ENCODE data around the gene KRT26. TPM values are rescaled to one million over a fixed set of nuclear protein-coding genes. Genes with fewer than 3 reads are reported as not detected.

The KRT26 gene
- total and polyA plus RNA-seq, 2 of the 13 experiments (the other 11 are each of a cell fraction or from before 2014, with no cell fraction given): not detected

DNA sequence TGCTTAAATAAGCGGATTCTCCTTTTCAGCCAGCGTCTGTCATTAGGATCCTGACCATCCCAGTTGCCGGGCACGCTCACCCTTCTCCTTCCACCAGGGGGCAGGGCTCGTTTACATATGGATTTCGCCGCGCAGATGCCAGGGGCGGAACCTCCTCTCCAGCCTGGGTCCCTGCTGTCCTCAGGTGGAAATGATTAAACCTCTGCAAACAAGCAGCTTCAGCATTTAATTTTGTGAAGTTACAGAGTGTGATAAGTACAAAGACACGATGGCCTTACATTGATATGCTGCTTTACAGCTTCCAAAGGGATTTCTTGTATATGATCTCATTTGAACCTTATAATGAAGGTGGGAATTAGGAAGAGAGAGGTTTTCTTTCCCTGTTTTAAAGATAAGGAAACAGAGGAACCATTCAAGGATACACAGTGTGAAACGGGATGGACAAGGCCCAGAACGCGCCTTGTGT is 31.6 kb upstream of the KRT26 start (continued):
- TF ChIP-seq, protein P1, sequence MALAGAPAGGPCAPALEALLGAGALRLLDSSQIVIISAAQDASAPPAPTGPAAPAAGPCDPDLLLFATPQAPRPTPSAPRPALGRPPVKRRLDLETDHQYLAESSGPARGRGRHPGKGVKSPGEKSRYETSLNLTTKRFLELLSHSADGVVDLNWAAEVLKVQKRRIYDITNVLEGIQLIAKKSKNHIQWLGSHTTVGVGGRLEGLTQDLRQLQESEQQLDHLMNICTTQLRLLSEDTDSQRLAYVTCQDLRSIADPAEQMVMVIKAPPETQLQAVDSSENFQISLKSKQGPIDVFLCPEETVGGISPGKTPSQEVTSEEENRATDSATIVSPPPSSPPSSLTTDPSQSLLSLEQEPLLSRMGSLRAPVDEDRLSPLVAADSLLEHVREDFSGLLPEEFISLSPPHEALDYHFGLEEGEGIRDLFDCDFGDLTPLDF (CRISPR knock-in tag; IDR thresholded peaks at IDR 0.05): 0 out of 2 replicates have a peak, but pooled peaks have one; percentile 32
- TF ChIP-seq, protein P2, sequence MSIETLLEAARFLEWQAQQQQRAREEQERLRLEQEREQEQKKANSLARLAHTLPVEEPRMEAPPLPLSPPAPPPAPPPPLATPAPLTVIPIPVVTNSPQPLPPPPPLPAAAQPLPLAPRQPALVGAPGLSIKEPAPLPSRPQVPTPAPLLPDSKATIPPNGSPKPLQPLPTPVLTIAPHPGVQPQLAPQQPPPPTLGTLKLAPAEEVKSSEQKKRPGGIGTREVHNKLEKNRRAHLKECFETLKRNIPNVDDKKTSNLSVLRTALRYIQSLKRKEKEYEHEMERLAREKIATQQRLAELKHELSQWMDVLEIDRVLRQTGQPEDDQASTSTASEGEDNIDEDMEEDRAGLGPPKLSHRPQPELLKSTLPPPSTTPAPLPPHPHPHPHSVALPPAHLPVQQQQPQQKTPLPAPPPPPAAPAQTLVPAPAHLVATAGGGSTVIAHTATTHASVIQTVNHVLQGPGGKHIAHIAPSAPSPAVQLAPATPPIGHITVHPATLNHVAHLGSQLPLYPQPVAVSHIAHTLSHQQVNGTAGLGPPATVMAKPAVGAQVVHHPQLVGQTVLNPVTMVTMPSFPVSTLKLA (IDR thresholded peaks at IDR 0.05): no peak
- TF ChIP-seq ZNF282 (IDR thresholded peaks at IDR 0.05; ENCODE audit: partially characterized antibody): no peak
- TF ChIP-seq, protein P3, sequence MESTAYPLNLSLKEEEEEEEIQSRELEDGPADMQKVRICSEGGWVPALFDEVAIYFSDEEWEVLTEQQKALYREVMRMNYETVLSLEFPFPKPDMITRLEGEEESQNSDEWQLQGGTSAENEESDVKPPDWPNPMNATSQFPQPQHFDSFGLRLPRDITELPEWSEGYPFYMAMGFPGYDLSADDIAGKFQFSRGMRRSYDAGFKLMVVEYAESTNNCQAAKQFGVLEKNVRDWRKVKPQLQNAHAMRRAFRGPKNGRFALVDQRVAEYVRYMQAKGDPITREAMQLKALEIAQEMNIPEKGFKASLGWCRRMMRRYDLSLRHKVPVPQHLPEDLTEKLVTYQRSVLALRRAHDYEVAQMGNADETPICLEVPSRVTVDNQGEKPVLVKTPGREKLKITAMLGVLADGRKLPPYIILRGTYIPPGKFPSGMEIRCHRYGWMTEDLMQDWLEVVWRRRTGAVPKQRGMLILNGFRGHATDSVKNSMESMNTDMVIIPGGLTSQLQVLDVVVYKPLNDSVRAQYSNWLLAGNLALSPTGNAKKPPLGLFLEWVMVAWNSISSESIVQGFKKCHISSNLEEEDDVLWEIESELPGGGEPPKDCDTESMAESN (CRISPR knock-in tag; conservative IDR thresholded peaks at IDR 0.05): peak; percentile 66; the same call in 1 of the 2 replicates
- TF ChIP-seq, protein P4, sequence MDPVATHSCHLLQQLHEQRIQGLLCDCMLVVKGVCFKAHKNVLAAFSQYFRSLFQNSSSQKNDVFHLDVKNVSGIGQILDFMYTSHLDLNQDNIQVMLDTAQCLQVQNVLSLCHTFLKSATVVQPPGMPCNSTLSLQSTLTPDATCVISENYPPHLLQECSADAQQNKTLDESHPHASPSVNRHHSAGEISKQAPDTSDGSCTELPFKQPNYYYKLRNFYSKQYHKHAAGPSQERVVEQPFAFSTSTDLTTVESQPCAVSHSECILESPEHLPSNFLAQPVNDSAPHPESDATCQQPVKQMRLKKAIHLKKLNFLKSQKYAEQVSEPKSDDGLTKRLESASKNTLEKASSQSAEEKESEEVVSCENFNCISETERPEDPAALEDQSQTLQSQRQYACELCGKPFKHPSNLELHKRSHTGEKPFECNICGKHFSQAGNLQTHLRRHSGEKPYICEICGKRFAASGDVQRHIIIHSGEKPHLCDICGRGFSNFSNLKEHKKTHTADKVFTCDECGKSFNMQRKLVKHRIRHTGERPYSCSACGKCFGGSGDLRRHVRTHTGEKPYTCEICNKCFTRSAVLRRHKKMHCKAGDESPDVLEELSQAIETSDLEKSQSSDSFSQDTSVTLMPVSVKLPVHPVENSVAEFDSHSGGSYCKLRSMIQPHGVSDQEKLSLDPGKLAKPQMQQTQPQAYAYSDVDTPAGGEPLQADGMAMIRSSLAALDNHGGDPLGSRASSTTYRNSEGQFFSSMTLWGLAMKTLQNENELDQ (CRISPR knock-in tag; IDR thresholded peaks at IDR 0.05; ENCODE audit: borderline replicate concordance): no peak
- no peak for TF ChIP-seq SPEN (CRISPR knock-in tag; IDR thresholded peaks at IDR 0.05; ENCODE audit: low read depth)
- no peak for TF ChIP-seq SP140L (CRISPR knock-in tag; IDR thresholded peaks at IDR 0.05; ENCODE audit: borderline replicate concordance)
- TF ChIP-seq, protein P5, sequence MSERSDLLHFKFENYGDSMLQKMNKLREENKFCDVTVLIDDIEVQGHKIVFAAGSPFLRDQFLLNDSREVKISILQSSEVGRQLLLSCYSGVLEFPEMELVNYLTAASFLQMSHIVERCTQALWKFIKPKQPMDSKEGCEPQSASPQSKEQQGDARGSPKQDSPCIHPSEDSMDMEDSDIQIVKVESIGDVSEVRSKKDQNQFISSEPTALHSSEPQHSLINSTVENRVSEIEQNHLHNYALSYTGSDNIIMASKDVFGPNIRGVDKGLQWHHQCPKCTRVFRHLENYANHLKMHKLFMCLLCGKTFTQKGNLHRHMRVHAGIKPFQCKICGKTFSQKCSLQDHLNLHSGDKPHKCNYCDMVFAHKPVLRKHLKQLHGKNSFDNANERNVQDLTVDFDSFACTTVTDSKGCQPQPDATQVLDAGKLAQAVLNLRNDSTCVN (CRISPR knock-in tag; IDR thresholded peaks at IDR 0.05; ENCODE audit: borderline replicate concordance): peak; percentile 52; the same call in 1 of the 2 replicates
- TF ChIP-seq MIER2 (CRISPR knock-in tag; IDR thresholded peaks at IDR 0.05): peak; percentile 46; the same call in 1 of the 2 replicates
- TF ChIP-seq ZNF546 (CRISPR knock-in tag; conservative IDR thresholded peaks at IDR 0.05): no peak
- TF ChIP-seq, protein P6, sequence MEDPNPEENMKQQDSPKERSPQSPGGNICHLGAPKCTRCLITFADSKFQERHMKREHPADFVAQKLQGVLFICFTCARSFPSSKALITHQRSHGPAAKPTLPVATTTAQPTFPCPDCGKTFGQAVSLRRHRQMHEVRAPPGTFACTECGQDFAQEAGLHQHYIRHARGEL (CRISPR knock-in tag; IDR thresholded peaks at IDR 0.05): no peak
- TF ChIP-seq ZNF75D (CRISPR knock-in tag; IDR thresholded peaks at IDR 0.05; ENCODE audit: borderline replicate concordance): no peak
- no peak for TF ChIP-seq ZNF343 (CRISPR knock-in tag; IDR thresholded peaks at IDR 0.05)
- TF ChIP-seq SMAD9 (CRISPR knock-in tag; IDR thresholded peaks at IDR 0.05): no peak
- TF ChIP-seq KDM3A (CRISPR knock-in tag; IDR thresholded peaks at IDR 0.05; ENCODE audit: low read depth): 0 out of 2 replicates have a peak, but pooled peaks have one; percentile 79
- TF ChIP-seq DNMT3B (CRISPR knock-in tag; conservative IDR thresholded peaks at IDR 0.05): 0 out of 2 replicates have a peak, but pooled peaks have one; percentile 42
- no peak for TF ChIP-seq FOXM1 (CRISPR knock-in tag; IDR thresholded peaks at IDR 0.05)
- peak; percentile 33; the same call in 1 of the 2 replicates for TF ChIP-seq FOXO1 (CRISPR knock-in tag; IDR thresholded peaks at IDR 0.05)
- TF ChIP-seq, protein P7, sequence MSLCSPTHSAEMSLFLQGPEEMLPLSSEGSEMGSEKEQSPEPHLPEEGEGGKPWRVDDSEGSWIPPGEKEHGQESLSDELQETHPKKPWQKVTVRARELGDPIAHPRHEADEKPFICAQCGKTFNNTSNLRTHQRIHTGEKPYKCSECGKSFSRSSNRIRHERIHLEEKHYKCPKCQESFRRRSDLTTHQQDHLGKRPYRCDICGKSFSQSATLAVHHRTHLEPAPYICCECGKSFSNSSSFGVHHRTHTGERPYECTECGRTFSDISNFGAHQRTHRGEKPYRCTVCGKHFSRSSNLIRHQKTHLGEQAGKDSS (CRISPR knock-in tag; IDR thresholded peaks at IDR 0.05; ENCODE audit: borderline replicate concordance, low read depth): no peak
- TF ChIP-seq ELF4 (CRISPR knock-in tag; IDR thresholded peaks at IDR 0.05; ENCODE audit: borderline replicate concordance): no peak
- TF ChIP-seq MIXL1 (CRISPR knock-in tag; IDR thresholded peaks at IDR 0.05): 0 out of 2 replicates have a peak, but pooled peaks have one; percentile 41
